Esophagus squamous epithelium (tissue), 5 donors: ENCODE results near the gene NAA11. TPM values are rescaled to one million over a fixed set of nuclear protein-coding genes. Genes with fewer than 3 reads are reported as not detected.

Experiments used
- DNase-seq: peaks from one replicate; lab custom pipeline; 2025; lab: John Stamatoyannopoulos, UW
- H3K27ac ChIP-seq, 4 donors: fragments of 200-600 bp; sonication (generic); one replicate each; pipeline ENCODE4 v1.5.1; 2016 to 2019; ENCODE audit warnings: mild to moderate bottlenecking in 1 of 4
- H3K27me3 ChIP-seq, 4 donors: fragments of 200-600 bp; sonication (generic); 1 replicate in 3 of 4; 2 replicates in 1 of 4; pipeline versions ENCODE4 v1.5.1 to v1.6.0; 2017 to 2021; ENCODE audit warnings: antibody characterized with exemption in 1 of 4
- H3K36me3 ChIP-seq, 3 donors: fragments of 200-600 bp; sonication (generic); one replicate each; pipeline ENCODE4 v1.5.1; 2016 to 2019
- H3K4me1 ChIP-seq, 3 donors: fragments of 200-600 bp; sonication (generic); one replicate each; pipeline ENCODE4 v1.5.1; 2017 to 2019
- H3K4me3 ChIP-seq, 4 donors: fragments of 200-600 bp; sonication (generic); 1 replicate in 3 of 4; 2 replicates in 1 of 4; pipeline ENCODE4 v1.5.1; 2016 to 2019; ENCODE audit warnings: mild to moderate bottlenecking in 2 of 4, moderate library complexity in 1 of 4
- H3K9me3 ChIP-seq, 3 donors: fragments of 200-600 bp; sonication (generic); one replicate each; pipeline ENCODE4 v1.5.1; 2016 to 2019
- POLR2A ChIP-seq, 4 donors: fragments of 450-650 bp; IDR thresholded peaks; one replicate each; pipeline ENCODE4 v1.6.1; 2017; ENCODE audit warnings: antibody characterized with exemption in 4 of 4, mild to moderate bottlenecking in 4 of 4, moderate library complexity in 3 of 4
- WGBS, 2 donors: methylation state at CpG; one replicate each; pipeline ENCODE4 v1.1.5; 2018; 5-methylcytosine and 5-hydroxymethylcytosine counted together
- intact Hi-C: fragments of 100-400 bp; cut with DNase I; formaldehyde crosslinking; loops from one replicate; pipeline ENCODE4 v1.15.0; 2022
- total RNA-seq, 4 donors: library from RNA; depleted of rRNA; stranded (reverse); fragments of >200 nt; gene quantifications; one replicate each; pipeline ENCODE4 v1.1.0, GENCODE V29; 2016
- TF ChIP-seq, protein P1 (sequence below), 6 experiments: fragments of 450-650 bp in 4 of 6; fragments of 200-600 bp in 2 of 6; sonication (generic) in 2 of 6; IDR thresholded peaks; one replicate each; pipeline ENCODE4 v1.5.1; 2016 to 2019; ENCODE audit warnings: antibody characterized with exemption in 6 of 6, mild to moderate bottlenecking in 4 of 6, moderate library complexity in 4 of 6
- donor health status: DM: yes; HTN: yes; CAD: no.

NAA11 gene
- total RNA-seq, 4 donors from 2014 or later: not detected

DNA sequence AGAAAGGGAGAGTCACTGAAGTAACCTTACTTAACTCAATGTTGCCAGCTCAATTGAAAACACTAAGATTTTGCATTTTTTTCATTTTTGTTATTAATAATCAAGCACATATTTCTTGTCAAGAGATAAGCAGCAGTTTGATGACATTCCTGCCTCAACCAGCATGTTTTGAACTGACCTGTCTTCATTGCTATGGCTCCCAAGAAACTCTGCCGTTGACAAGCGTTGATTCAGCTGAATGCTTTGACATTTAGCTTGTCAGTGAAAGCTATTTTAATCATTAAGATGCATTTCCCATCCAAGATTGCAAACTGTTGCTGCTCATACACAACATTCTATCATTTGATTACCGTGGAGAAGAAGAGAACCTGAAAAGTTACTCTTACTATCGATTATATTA is 5.9 kb downstream of the NAA11 start:
- intact Hi-C loops: no loop called here
- no peak for DNase-seq
- no peaks in the 10 kb centered on the region for H3K4me1 ChIP-seq
- no peak overlapping the region for H3K4me3 ChIP-seq
- H3K36me3 ChIP-seq: no peaks in the 10 kb centered on the region
- H3K9me3 ChIP-seq: no peaks in the 10 kb centered on the region
- 68 to 76% methylated on average over 4 of the region's 4 CpGs for WGBS, 2 donors
- no peak overlapping the region for H3K27ac ChIP-seq
- no peaks in the 10 kb centered on the region for H3K27me3 ChIP-seq
- TF ChIP-seq POLR2A (IDR thresholded peaks at IDR 0.05): no peak
- TF ChIP-seq, protein P1, sequence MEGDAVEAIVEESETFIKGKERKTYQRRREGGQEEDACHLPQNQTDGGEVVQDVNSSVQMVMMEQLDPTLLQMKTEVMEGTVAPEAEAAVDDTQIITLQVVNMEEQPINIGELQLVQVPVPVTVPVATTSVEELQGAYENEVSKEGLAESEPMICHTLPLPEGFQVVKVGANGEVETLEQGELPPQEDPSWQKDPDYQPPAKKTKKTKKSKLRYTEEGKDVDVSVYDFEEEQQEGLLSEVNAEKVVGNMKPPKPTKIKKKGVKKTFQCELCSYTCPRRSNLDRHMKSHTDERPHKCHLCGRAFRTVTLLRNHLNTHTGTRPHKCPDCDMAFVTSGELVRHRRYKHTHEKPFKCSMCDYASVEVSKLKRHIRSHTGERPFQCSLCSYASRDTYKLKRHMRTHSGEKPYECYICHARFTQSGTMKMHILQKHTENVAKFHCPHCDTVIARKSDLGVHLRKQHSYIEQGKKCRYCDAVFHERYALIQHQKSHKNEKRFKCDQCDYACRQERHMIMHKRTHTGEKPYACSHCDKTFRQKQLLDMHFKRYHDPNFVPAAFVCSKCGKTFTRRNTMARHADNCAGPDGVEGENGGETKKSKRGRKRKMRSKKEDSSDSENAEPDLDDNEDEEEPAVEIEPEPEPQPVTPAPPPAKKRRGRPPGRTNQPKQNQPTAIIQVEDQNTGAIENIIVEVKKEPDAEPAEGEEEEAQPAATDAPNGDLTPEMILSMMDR (IDR thresholded peaks at IDR 0.05): no peak

GRCh38 chr4:79317711-79318110 is 8.2 kb downstream of the NAA11 start:
- no peaks in the 10 kb centered on the region for H3K27me3 ChIP-seq
- DNase-seq: no peak

GRCh38 chr4:79315891-79316290 is 10.0 kb downstream of the NAA11 start:
- WGBS, 2 donors: 71% methylated on average over 2 of the region's 2 CpGs
- Histone ChIP-seq H3K27me3 (no peaks in the 10 kb centered on the region), H3K4me1 (no peaks in the 10 kb centered on the region), H3K36me3 (no peaks in the 10 kb centered on the region), H3K4me3 (no peak overlapping the region), H3K27ac (no peak overlapping the region), H3K9me3 (no peaks in the 10 kb centered on the region)
- intact Hi-C loops: no loop called here
- TF ChIP-seq, protein P1 (IDR thresholded peaks at IDR 0.05): no peak
- TF ChIP-seq POLR2A (IDR thresholded peaks at IDR 0.05): no peak
- no peak for DNase-seq

More at GRCh38 chr4:79317711-79318110, 8.2 kb downstream of the NAA11 start:
- H3K27ac ChIP-seq: no peak overlapping the region
- no peaks in the 10 kb centered on the region for H3K9me3 ChIP-seq
- no peaks in the 10 kb centered on the region for H3K36me3 ChIP-seq
- H3K4me1 ChIP-seq: no peaks in the 10 kb centered on the region
- intact Hi-C loops: no loop called here
- no peak for TF ChIP-seq POLR2A (IDR thresholded peaks at IDR 0.05)
- TF ChIP-seq, protein P1 (IDR thresholded peaks at IDR 0.05): no peak
- no peak overlapping the region for H3K4me3 ChIP-seq

- no peaks in the 10 kb centered on the region for H3K9me3 ChIP-seq
- no peaks in the 10 kb centered on the region for H3K4me1 ChIP-seq
- no peak for TF ChIP-seq POLR2A (IDR thresholded peaks at IDR 0.05)
- TF ChIP-seq, protein P1 (IDR thresholded peaks at IDR 0.05): no peak
- no peak overlapping the region for H3K27ac ChIP-seq
- 88 to 100% methylated on average over 1 of the region's 1 CpG for WGBS, 2 donors
- no peak for DNase-seq
- intact Hi-C loops: no loop called here
- H3K36me3 ChIP-seq: no peaks in the 10 kb centered on the region
- H3K4me3 ChIP-seq: no peak overlapping the region
- H3K27me3 ChIP-seq: no peaks in the 10 kb centered on the region
These were observed 14.6 kb downstream of the NAA11 start for GRCh38 chr4:79311279-79311678.

GRCh38 chr4:79308971-79309370 is 16.9 kb downstream of the NAA11 start:
- no peak for TF ChIP-seq POLR2A (IDR thresholded peaks at IDR 0.05)
- TF ChIP-seq, protein P1 (IDR thresholded peaks at IDR 0.05): no peak
- intact Hi-C loops: no loop called here
- H3K4me1 ChIP-seq: no peaks in the 10 kb centered on the region
- DNase-seq: no peak
- no peak overlapping the region for H3K4me3 ChIP-seq
- H3K36me3 ChIP-seq: no peaks in the 10 kb centered on the region
- H3K9me3 ChIP-seq: no peaks in the 10 kb centered on the region
- H3K27me3 ChIP-seq: no peaks in the 10 kb centered on the region
- no peak overlapping the region for H3K27ac ChIP-seq
- WGBS, 2 donors: 74 to 79% methylated on average over 1 of the region's 1 CpG
